MM.1S (cell line): Measurements from ENCODE around the gene NUP153.

Experiments used
- DNase-seq: peaks from one replicate; pipeline ENCODE4 v3.0.0-alpha.2; 2015
- H2AFZ ChIP-seq: fragments of 300-600 bp; sonication (generic); 2 replicates; pipeline ENCODE4 v1.6.0; 2016; ENCODE audit warnings: antibody characterized with exemption, low read length
- H3F3A ChIP-seq: fragments of 300-600 bp; sonication (generic); 2 replicates; pipeline ENCODE4 v1.6.1; 2016; ENCODE audit warnings: mild to moderate bottlenecking, antibody characterized with exemption, low read length, moderate library complexity, mixed read lengths; ENCODE audit not compliant: insufficient read depth
- H3K27ac ChIP-seq: fragments of 300-600 bp; sonication (generic); 2 replicates; pipeline ENCODE4 v1.5.1; 2016; ENCODE audit warnings: mild to moderate bottlenecking, low read length
- H3K27me3 ChIP-seq: fragments of 300-600 bp; sonication (generic); replicated peaks from 2 replicates; pipeline ENCODE4 v1.6.0; 2016; ENCODE audit warnings: low read length; ENCODE audit not compliant: insufficient read depth
- H3K36me3 ChIP-seq: fragments of 300-600 bp; sonication (generic); replicated peaks from 2 replicates; pipeline ENCODE4 v1.6.1; 2016; ENCODE audit warnings: mild to moderate bottlenecking, low read length, mixed read lengths; ENCODE audit not compliant: insufficient read depth
- H3K4me1 ChIP-seq: fragments of 300-600 bp; sonication (generic); 2 replicates; pipeline ENCODE4 v1.6.1; 2016; ENCODE audit warnings: low read length, mixed read lengths
- H3K4me2 ChIP-seq: fragments of 300-600 bp; sonication (generic); 2 replicates; pipeline ENCODE4 v1.6.0; 2016; ENCODE audit warnings: low read depth, low read length
- H3K4me3 ChIP-seq: fragments of 300-600 bp; sonication (generic); 2 replicates; pipeline ENCODE4 v1.5.1; 2016; ENCODE audit warnings: low read length, mixed read lengths
- H3K79me2 ChIP-seq: fragments of 300-600 bp; sonication (generic); 2 replicates; pipeline ENCODE4 v1.6.1; 2016; ENCODE audit warnings: mixed run types, low read length, mixed read lengths
- H3K9ac ChIP-seq: fragments of 300-600 bp; sonication (generic); 2 replicates; pipeline ENCODE4 v1.6.1; 2016; ENCODE audit warnings: low read length, mixed read lengths
- H3K9me2 ChIP-seq: fragments of 300-600 bp; sonication (generic); replicated peaks from 2 replicates; pipeline ENCODE4 v1.6.1; 2016; ENCODE audit warnings: mild to moderate bottlenecking, low read length, mixed read lengths; ENCODE audit not compliant: insufficient read depth
- H3K9me3 ChIP-seq: fragments of 300-600 bp; sonication (generic); replicated peaks from 2 replicates; pipeline ENCODE4 v1.6.1; 2016; ENCODE audit warnings: mild to moderate bottlenecking, low read length, mixed read lengths; ENCODE audit not compliant: insufficient read depth
- H4K20me1 ChIP-seq: fragments of 300-600 bp; sonication (generic); 2 replicates; pipeline ENCODE4 v1.6.1; 2016; ENCODE audit warnings: mild to moderate bottlenecking, low read length, moderate library complexity, mixed read lengths; ENCODE audit not compliant: insufficient read depth
- CTCF ChIP-seq: fragments of 300-600 bp; sonication (generic); IDR thresholded peaks from 2 replicates; pipeline ENCODE4 v1.5.1; 2016; ENCODE audit warnings: antibody characterized with exemption, low read length, mixed read lengths
- EZH2 ChIP-seq: fragments of 300-600 bp; sonication (generic); optimal IDR thresholded peaks from 2 replicates; pipeline ENCODE3; 2017; ENCODE audit warnings: low read depth, mild to moderate bottlenecking, antibody characterized with exemption, low read length, mixed read lengths
- EZH2phosphoT487 ChIP-seq: fragments of 300-600 bp; sonication (generic); IDR thresholded peaks from 2 replicates; pipeline ENCODE4 v1.6.1; 2018; ENCODE audit warnings: antibody characterized with exemption, low read length

The NUP153 gene

DNA sequence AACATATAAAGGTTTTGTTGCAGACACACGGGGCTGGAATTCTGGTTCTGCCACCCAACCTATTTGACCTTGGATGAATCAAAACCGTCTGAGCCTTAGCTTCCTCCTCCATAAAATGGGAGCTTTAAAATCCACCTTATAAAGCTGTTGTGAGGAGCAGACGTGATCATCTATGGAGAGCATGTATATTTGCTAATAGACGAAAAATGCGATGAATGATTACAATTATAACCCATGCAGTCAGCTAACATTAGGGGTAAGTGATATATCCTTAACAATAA, 586 bp upstream of the NUP153 start:
- TF ChIP-seq CTCF, result no peak
- no peak for TF ChIP-seq EZH2phosphoT487
- no peak for TF ChIP-seq EZH2
- peak overlapping the region; percentile 100; the same call in 1 of the 2 replicates for H3K9ac ChIP-seq
- peaks cover 33% of the 10 kb centered on the region for H3F3A ChIP-seq
- H3K79me2 ChIP-seq, result peaks cover 50% of the 10 kb centered on the region
- H3K36me3 ChIP-seq, result no peaks in the 10 kb centered on the region; the same call in 1 of the 2 replicates
- H3K9me2 ChIP-seq, result no peaks in the 10 kb centered on the region
- H4K20me1 ChIP-seq, result no peaks in the 10 kb centered on the region
- peak overlapping the region; percentile 60 for H2AFZ ChIP-seq
- H3K27ac ChIP-seq, result peak overlapping the region; percentile 100; the same call in 1 of the 2 replicates
- DNase-seq, result no peak
- H3K4me3 ChIP-seq, result peak overlapping the region; percentile 95
- no peaks in the 10 kb centered on the region for H3K27me3 ChIP-seq
- no peaks in the 10 kb centered on the region for H3K9me3 ChIP-seq
- peak overlapping the region; percentile 84 for H3K4me2 ChIP-seq
- H3K4me1 ChIP-seq, result peaks cover 21% of the 10 kb centered on the region

DNA sequence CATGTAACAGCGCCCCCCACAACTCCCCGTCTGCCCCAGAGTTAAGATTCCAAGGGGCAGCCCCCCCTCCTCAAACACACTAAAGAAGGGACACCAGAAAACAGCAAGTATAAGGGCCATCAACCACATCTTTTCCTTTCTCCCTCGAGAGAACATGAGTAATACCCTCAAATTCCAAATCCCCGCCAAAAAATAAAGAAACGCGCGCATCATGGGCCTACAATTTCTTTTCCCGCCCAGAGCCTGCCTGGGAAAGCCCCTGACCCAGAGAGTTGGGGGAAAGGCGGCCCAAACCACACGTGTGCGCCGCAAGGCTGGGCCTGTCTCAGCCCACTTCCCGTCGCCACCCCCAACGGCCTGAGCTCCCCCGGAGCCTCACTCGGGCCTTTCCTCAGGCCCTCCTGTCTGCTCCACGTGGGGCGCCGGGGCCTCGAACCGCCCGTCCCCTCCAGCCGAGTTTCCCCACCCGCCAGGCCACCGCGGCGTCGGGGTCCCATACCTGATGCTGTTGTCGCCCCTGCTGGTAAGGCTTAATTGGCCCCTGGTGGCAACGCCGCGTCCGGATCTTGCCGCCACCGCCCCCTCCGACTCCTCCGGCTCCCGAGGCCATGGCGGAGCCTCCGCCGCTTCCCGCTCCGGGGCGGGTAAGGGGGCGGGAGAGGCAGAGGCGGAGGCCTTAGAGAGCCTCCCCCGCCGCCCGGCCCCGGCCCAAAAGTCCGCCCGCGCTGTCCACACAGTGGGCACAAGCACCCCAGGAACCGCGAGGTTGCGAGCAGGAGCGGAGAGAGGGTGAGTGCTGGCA, 746 bp downstream of the NUP153 start:
- H3K9ac ChIP-seq, result peak overlapping the region; percentile 100
- no peaks in the 10 kb centered on the region for H3K27me3 ChIP-seq
- peak overlapping the region; percentile 72 for H3K4me2 ChIP-seq
- H4K20me1 ChIP-seq, result peaks cover 3% of the 10 kb centered on the region; the same call in 1 of the 2 replicates
- peak overlapping the region; percentile 95 for H3K4me3 ChIP-seq
- H3K79me2 ChIP-seq, result peaks cover 63% of the 10 kb centered on the region
- DNase-seq, result peak; percentile 91
- H3F3A ChIP-seq, result peaks cover 36% of the 10 kb centered on the region
- H3K27ac ChIP-seq, result peak overlapping the region; percentile 100
- no peaks in the 10 kb centered on the region for H3K9me3 ChIP-seq
- H2AFZ ChIP-seq, result peak overlapping the region; percentile 49
- peaks cover 21% of the 10 kb centered on the region for H3K4me1 ChIP-seq
- TF ChIP-seq EZH2phosphoT487 (no peak), EZH2 (no peak), CTCF (0 out of 2 replicates have a peak, but pooled peaks have one; percentile 17)
- no peaks in the 10 kb centered on the region for H3K9me2 ChIP-seq
- H3K36me3 ChIP-seq, result no peaks in the 10 kb centered on the region; the same call in 1 of the 2 replicates

DNA sequence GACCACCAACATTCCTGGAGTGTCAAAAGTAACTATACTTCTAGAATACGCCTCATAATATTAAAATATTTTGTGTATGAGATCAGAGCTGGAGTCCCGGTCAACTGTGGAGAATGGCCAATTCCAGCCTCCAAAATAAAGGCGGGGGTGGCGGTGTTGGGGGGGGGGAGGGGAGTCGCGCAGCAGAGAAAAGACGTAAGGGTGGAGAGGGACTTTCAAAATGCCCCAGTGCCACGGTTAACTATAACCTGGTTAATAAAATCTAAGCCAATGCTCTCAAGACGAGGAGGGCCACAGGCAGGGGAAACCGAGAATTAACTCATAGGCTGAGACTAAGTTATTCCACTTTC, 1.3 kb downstream of the NUP153 start:
- peak; percentile 38 for DNase-seq
- Histone ChIP-seq H3K9ac (peak overlapping the region; percentile 100), H3K27me3 (no peaks in the 10 kb centered on the region), H3K79me2 (peaks cover 69% of the 10 kb centered on the region), H3K36me3 (no peaks in the 10 kb centered on the region; the same call in 1 of the 2 replicates), H2AFZ (peak overlapping the region; percentile 49; the same call in 1 of the 2 replicates), H3K27ac (peak overlapping the region; percentile 100), H3K9me2 (no peaks in the 10 kb centered on the region), H3F3A (peaks cover 36% of the 10 kb centered on the region), H4K20me1 (peaks cover 9% of the 10 kb centered on the region), H3K4me2 (peak overlapping the region; percentile 72), H3K9me3 (no peaks in the 10 kb centered on the region), H3K4me1 (peaks cover 25% of the 10 kb centered on the region), H3K4me3 (peak overlapping the region; percentile 95)
- TF ChIP-seq EZH2, result no peak
- TF ChIP-seq CTCF, result no peak
- no peak for TF ChIP-seq EZH2phosphoT487
